Measurements from ENCODE around the gene YTHDC1. TPM values are rescaled to one million over a fixed set of nuclear protein-coding genes. Genes with fewer than 3 reads are reported as not detected.

Gene YTHDC1
- total and polyA plus RNA-seq, 2 experiments from 2014 or later: 72.3 to 144 TPM

- TF ChIP-seq CTCF (conservative IDR thresholded peaks at IDR 0.05; ENCODE audit: low read depth in 2 of 2): no peak
- TF ChIP-seq ETS1 (IDR thresholded peaks at IDR 0.05): no peak
- TF ChIP-seq STAT1 (IDR thresholded peaks at IDR 0.05; ENCODE audit: unreplicated experiment): no peak
- no peak for TF ChIP-seq NANOG (IDR thresholded peaks at IDR 0.05; ENCODE audit: borderline replicate concordance)
- no peak for TF ChIP-seq REST (IDR thresholded peaks at IDR 0.05; ENCODE audit: unreplicated experiment)
These were observed 23.7 kb downstream of the YTHDC1 start (continued) for GRCh38 chr4:68326141-68326540.

- H3K9me3 Mint-ChIP-seq: no peaks in the 10 kb centered on the region
- H3K79me2 ChIP-seq (replicated peaks; ENCODE audit: insufficient read depth): peaks cover 14% of the 10 kb centered on the region
- no peaks in the 10 kb centered on the region for H3F3A ChIP-seq (replicated peaks; ENCODE audit: low read depth)
- peaks cover 7% of the 10 kb centered on the region; the same call in 1 of the 2 replicates for H4K20me1 ChIP-seq (replicated peaks; ENCODE audit: insufficient read depth)
- H2AFZ ChIP-seq: no peak overlapping the region
- ATAC-seq: no peak
- H3K27me3 Mint-ChIP-seq (ENCODE audit: insufficient read depth, low read depth, poor library complexity): no peaks in the 10 kb centered on the region
- no peaks in the 10 kb centered on the region for H3K9me2 ChIP-seq (ENCODE audit: insufficient read depth)
- no peak overlapping the region for H3K4me2 ChIP-seq
- no peak for DNase-seq (ENCODE audit: low spot score)
- H3K4me3 Mint-ChIP-seq: no peak overlapping the region
- no peaks in the 10 kb centered on the region for H3K4me1 Mint-ChIP-seq
- no peaks in the 10 kb centered on the region for H3K4me1 ChIP-seq (ENCODE audit: insufficient read depth)
- no peaks in the 10 kb centered on the region for H3K27me3 ChIP-seq (ENCODE audit: insufficient read depth)
- no peak overlapping the region for H3K27ac Mint-ChIP-seq
- H3K36me3 Mint-ChIP-seq (ENCODE audit: low read depth): peaks cover 79% of the 10 kb centered on the region
- H3K4me3 ChIP-seq: no peak overlapping the region
- peaks cover 49% of the 10 kb centered on the region for H3K36me3 ChIP-seq (ENCODE audit: insufficient read depth)
- no peak overlapping the region for H3K27ac ChIP-seq (ENCODE audit: low read depth)
- TF ChIP-seq STAT1 (IDR thresholded peaks at IDR 0.05; ENCODE audit: unreplicated experiment): no peak
- TF ChIP-seq NANOG (IDR thresholded peaks at IDR 0.05; ENCODE audit: borderline replicate concordance): no peak
- no peak for TF ChIP-seq ZNF114 (CRISPR knock-in tag; IDR thresholded peaks at IDR 0.05)
- no peak for TF ChIP-seq ZNF331 (CRISPR knock-in tag; IDR thresholded peaks at IDR 0.05; ENCODE audit: low read depth)
- TF ChIP-seq REST (IDR thresholded peaks at IDR 0.05; ENCODE audit: unreplicated experiment): no peak
- TF ChIP-seq POLR2AphosphoS5 (IDR thresholded peaks at IDR 0.05; ENCODE audit: low read depth): no peak
- no peak for TF ChIP-seq ETS1 (IDR thresholded peaks at IDR 0.05)
- TF ChIP-seq EZH2 (IDR thresholded peaks at IDR 0.05; ENCODE audit: low read depth, unreplicated experiment): no peak
- TF ChIP-seq CREB1 (CRISPR knock-in tag; IDR thresholded peaks at IDR 0.05; ENCODE audit: low read depth): no peak
- no peak for TF ChIP-seq JUNB (IDR thresholded peaks at IDR 0.05; ENCODE audit: unreplicated experiment)
These were observed 25.2 kb downstream of the YTHDC1 start for GRCh38 chr4:68324519-68325262.
